Measurements from ENCODE around the gene CBY1. TPM values are rescaled to one million over a fixed set of nuclear protein-coding genes. Genes with fewer than 3 reads are reported as not detected.

Gene CBY1
- total RNA-seq, 4 donors from 2014 or later = 6.6 to 19.5 (median 12.3) TPM

- no peaks in the 10 kb centered on the region for H3K9me3 ChIP-seq
- TF ChIP-seq POLR2A (IDR thresholded peaks at IDR 0.05) = no peak
- no peak for TF ChIP-seq CTCF (IDR thresholded peaks at IDR 0.05)
- no peak overlapping the region for H3K4me3 ChIP-seq
- H3K36me3 ChIP-seq = no peaks in the 10 kb centered on the region
- no peak for DNase-seq
- no peak overlapping the region for H3K27ac ChIP-seq
- H3K27me3 ChIP-seq = no peaks in the 10 kb centered on the region
- peaks cover 0 to 12% (median 5%) of the 10 kb centered on the region in 4 donors for H3K4me1 ChIP-seq
These were observed 2.7 kb upstream of the CBY1 start for GRCh38 chr22:38653741-38654140.

DNA sequence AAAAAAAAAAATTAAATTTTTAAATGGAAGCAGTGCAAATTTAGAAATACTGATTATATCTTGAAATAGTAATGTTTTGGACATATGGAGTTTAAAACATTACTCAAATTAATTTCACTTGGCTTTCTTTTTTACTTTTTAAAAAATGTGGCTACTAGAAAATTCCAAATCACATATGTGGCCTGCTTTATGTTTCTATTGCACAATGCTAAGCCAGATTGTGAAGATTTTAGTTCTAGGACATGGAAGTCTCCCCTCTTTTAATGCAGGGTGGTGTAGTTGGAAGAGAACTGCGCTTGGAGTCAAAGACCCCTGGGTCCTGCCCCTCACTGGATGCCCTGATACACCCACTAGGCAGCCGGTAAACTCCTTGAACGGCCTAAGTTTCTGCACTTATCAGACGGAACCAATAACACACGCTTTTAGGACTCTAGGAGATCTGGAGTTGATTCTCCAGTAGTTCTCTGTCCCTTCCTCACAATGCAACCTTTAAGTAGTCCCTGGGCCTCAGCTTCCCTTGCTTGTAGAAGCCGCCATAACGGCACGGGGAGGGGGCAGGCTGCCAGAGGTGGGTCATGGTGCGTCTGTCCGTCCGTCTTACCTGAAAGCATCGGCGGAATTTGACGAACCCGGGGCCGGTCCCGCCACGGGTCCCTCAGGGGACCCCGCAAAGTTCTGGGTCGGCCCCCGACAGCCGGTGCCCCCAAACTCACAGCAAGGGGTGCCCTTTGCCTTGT, 751 bp upstream of the CBY1 start:
- no peaks in the 10 kb centered on the region for H3K27me3 ChIP-seq
- H3K9me3 ChIP-seq = no peaks in the 10 kb centered on the region
- H3K4me1 ChIP-seq = peaks cover 0 to 12% (median 5%) of the 10 kb centered on the region in 4 donors
- DNase-seq = no peak
- H3K27ac ChIP-seq = peak overlapping the region in 3 of 4 donors; percentile 77 to 86 (median 80)
- peak overlapping the region; percentile 65 to 89 (median 76) for H3K4me3 ChIP-seq
- no peak for TF ChIP-seq CTCF (IDR thresholded peaks at IDR 0.05)
- TF ChIP-seq POLR2A (IDR thresholded peaks at IDR 0.05) = no peak
- H3K36me3 ChIP-seq = no peaks in the 10 kb centered on the region

DNA sequence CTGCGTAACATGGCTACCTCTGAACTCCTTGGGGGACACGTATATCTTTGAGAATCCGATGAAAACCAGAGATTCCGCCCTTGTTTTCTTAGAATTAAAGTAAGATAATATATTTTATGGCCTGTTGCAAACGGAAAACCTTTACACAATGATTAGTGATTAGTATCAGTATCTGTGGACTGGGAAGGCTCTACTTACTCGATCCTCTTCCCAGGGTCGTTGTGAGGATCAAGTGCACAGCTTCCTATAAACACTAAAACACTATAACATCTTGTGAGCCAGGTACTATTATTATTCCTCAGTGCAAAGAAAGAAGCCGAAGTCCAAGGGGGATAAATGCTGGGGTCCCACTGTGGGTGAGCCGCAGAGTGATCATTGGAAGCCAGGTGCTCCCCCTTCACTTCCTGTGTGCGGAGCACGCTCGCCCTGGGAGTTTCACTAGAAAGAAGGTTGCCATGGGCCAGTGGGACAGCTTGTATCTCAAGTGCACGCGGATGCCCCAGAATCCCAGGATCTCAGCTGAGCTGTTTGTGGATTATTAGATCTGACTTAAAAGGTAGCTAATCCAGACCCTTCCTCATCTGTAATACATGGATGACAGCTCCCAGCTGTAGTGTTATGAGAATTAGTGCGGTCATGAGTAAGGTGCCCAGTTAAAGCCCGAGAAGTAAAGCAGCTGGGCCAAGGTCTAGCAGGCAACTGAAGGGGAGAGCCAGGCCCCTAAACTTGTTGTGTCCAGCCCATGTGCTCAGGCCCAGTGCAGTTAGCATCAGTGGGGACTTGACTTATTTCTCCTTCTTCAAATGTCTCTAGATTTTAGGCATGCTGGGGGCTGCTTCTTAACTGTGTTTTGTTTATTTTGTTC, 839 bp downstream of the CBY1 start:
- H3K36me3 ChIP-seq = no peaks in the 10 kb centered on the region
- peak in 2 of 3 donors; percentile 62 to 64 for DNase-seq
- H3K27ac ChIP-seq = peak overlapping the region; percentile 77 to 86 (median 82)
- peaks cover 0 to 12% (median 5%) of the 10 kb centered on the region in 4 donors for H3K4me1 ChIP-seq
- H3K27me3 ChIP-seq = no peaks in the 10 kb centered on the region
- H3K4me3 ChIP-seq = peak overlapping the region; percentile 65 to 89 (median 76)
- TF ChIP-seq CTCF (IDR thresholded peaks at IDR 0.05) = no peak
- no peak for TF ChIP-seq POLR2A (IDR thresholded peaks at IDR 0.05)
- no peaks in the 10 kb centered on the region for H3K9me3 ChIP-seq

GRCh38 chr22:38674888-38675287, 18.4 kb downstream of the CBY1 start:
- H3K4me3 ChIP-seq = no peak overlapping the region
- H3K4me1 ChIP-seq = no peaks in the 10 kb centered on the region
- H3K36me3 ChIP-seq = peaks cover 0 to 25% (median 0%) of the 10 kb centered on the region in 3 donors
- no peaks in the 10 kb centered on the region for H3K9me3 ChIP-seq
- H3K27me3 ChIP-seq = no peaks in the 10 kb centered on the region
- no peak for DNase-seq
- TF ChIP-seq POLR2A (IDR thresholded peaks at IDR 0.05) = no peak
- H3K27ac ChIP-seq = no peak overlapping the region

DNA sequence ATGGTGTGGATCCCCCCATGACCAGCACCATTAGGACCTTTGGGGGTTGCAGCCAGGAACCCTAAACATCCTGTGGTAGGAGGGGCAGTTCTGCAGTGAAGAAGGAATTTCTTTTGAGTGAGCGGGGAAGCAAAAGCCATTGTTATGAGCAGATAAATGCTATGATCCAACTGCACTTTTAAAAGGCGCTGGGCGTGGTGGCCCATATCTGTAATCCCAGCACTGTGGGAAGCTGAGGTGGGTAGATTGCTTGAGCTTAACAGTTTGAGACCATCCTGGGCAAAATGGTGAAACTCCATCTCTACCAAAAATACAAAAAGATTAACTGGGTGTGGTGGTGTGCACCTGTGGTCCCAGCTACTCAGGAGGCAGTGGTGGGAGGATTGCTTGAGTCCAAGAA, 19.4 kb downstream of the CBY1 start:
- Histone ChIP-seq H3K27me3 (no peaks in the 10 kb centered on the region), H3K9me3 (no peaks in the 10 kb centered on the region), H3K4me1 (no peaks in the 10 kb centered on the region), H3K27ac (no peak overlapping the region), H3K4me3 (no peak overlapping the region), H3K36me3 (peaks cover 0 to 22% (median 0%) of the 10 kb centered on the region in 3 donors)
- DNase-seq = no peak
- TF ChIP-seq POLR2A (IDR thresholded peaks at IDR 0.05) = no peak
- no peak for TF ChIP-seq CTCF (IDR thresholded peaks at IDR 0.05)
